Spleen (tissue), 11 donors: Measurements from ENCODE around the gene RPL27A. TPM values are rescaled to one million over a fixed set of nuclear protein-coding genes. Genes with fewer than 3 reads are reported as not detected.

Experiments used
- DNase-seq: peaks from one replicate; pipeline ENCODE4 v3.0.0-alpha.2; 2020
- H3K27ac ChIP-seq, 8 donors: fragments of 200-600 bp; sonication (generic) in 7 of 8; 1 replicate in 4 of 8; 2 replicates in 4 of 8; pipeline versions ENCODE4 v1.5.0 to v1.8.0; 2016 to 2021; ENCODE audit warnings: inconsistent platforms in 4 of 8, mild to moderate bottlenecking in 4 of 8, moderate library complexity in 1 of 8
- H3K27me3 ChIP-seq, 7 donors: fragments of 200-600 bp; sonication (generic) in 6 of 7; replicated peaks in 1 of 7; 1 replicate in 4 of 7; 2 replicates in 3 of 7; pipeline versions ENCODE4 v1.5.0 to v1.8.0; 2016 to 2021; ENCODE audit warnings: inconsistent platforms in 3 of 7, mild to moderate bottlenecking in 1 of 7
- H3K36me3 ChIP-seq, 6 donors: fragments of 200-600 bp; sonication (generic) in 5 of 6; 1 replicate in 4 of 6; 2 replicates in 2 of 6; pipeline versions ENCODE4 v1.5.0 to v1.8.0; 2016 to 2021; ENCODE audit warnings: inconsistent platforms in 2 of 6
- H3K4me1 ChIP-seq, 6 donors: fragments of 200-600 bp; sonication (generic) in 5 of 6; 1 replicate in 3 of 6; 2 replicates in 3 of 6; pipeline versions ENCODE4 v1.5.0 to v1.8.0; 2016 to 2021; ENCODE audit warnings: inconsistent platforms in 3 of 6
- H3K4me3 ChIP-seq, 8 donors: fragments of 200-600 bp; sonication (generic) in 7 of 8; 1 replicate in 4 of 8; 2 replicates in 4 of 8; pipeline versions ENCODE4 v1.5.0 to v1.8.0; 2016 to 2021; ENCODE audit warnings: inconsistent platforms in 4 of 8, mild to moderate bottlenecking in 4 of 8, moderate library complexity in 2 of 8
- H3K9me3 ChIP-seq, 8 donors: fragments of 200-600 bp; sonication (generic) in 7 of 8; 1 replicate in 4 of 8; 2 replicates in 4 of 8; pipeline versions ENCODE4 v1.5.0 to v1.8.0; 2016 to 2021; ENCODE audit warnings: inconsistent platforms in 4 of 8
- POLR2A ChIP-seq, 3 donors: fragments of 450-650 bp; IDR thresholded peaks; one replicate each; pipeline ENCODE4 v1.5.1; 2017; ENCODE audit warnings: antibody characterized with exemption in 3 of 3, mild to moderate bottlenecking in 1 of 3
- POLR2AphosphoS5 ChIP-seq, 3 donors: sonication (generic); formaldehyde crosslinking; IDR thresholded peaks; one replicate each; pipeline ENCODE4 v1.5.1; 2017; ENCODE audit warnings: antibody characterized with exemption in 3 of 3
- WGBS, 5 donors: extraction: QIAGEN DNeasy Blood & Tissue Kit in 3 of 5; methylation state at CpG; one replicate each; pipeline versions ENCODE4 v1.1.5 to v1.1.7; 2013 to 2018; 5-methylcytosine and 5-hydroxymethylcytosine counted together
- intact Hi-C: fragments of 100-400 bp; cut with DNase I; formaldehyde crosslinking; loops from one replicate; pipeline ENCODE4 v1.15.0; 2023; ENCODE audit warnings: low total_unique reads
- polyA plus RNA-seq, 3 donors: library from polyadenylated mRNA; stranded (reverse); fragments of 200-250 nt; gene quantifications; one replicate each; pipeline ENCODE4 v1.2.1, GENCODE V29; 2013
- small RNA-seq, 4 donors: library from RNA; depleted of rRNA; stranded (forward); fragments of <200 nt; gene quantifications; one replicate each; pipeline ENCODE3, GENCODE V24; 2016
- total RNA-seq, 7 donors: library from RNA; depleted of rRNA in 3 of 7; stranded (reverse); fragments of >200 nt in 3 of 7; fragmentation: NEBNext Ultra II Directional in 4 of 7; extraction: Animal tissue kit (Norgen Biotek cat#: 25700) in 4 of 7; gene quantifications; one replicate each; pipeline versions ENCODE4 v1.1.0 to v1.2.1, GENCODE V29; 2016 to 2021
- TF ChIP-seq, protein P1 (sequence below), 11 experiments: fragments of 200-600 bp in 7 of 11; fragments of 450-650 bp in 4 of 11; sonication (generic) in 4 of 11; IDR thresholded peaks in 8 of 11; conservative IDR thresholded peaks in 3 of 11; 1 replicate in 7 of 11; 2 replicates in 4 of 11; pipeline versions ENCODE4 v1.4.0 to v1.8.0; 2016 to 2021; ENCODE audit warnings: antibody characterized with exemption in 11 of 11, inconsistent platforms in 4 of 11, mild to moderate bottlenecking in 1 of 11
- donor health status: healthy with polysubstance abuse.
- donor health status: DM: no; HTN: no; CAD: no; lungs with moderate emphysema.
- donor health status: DM: no; HTN: no; CAD: no.
- donor health status: Bipolar disorder and iron deficiency.
- donor health status: healthy.
- donor health status: DM: no; HTN: no; CAD: no.
- donor health status: DM: yes; HTN: yes; CAD: no.

Gene RPL27A
- total and polyA plus RNA-seq, 10 donors = 845 to 8,152 (median 1,390) TPM

DNA sequence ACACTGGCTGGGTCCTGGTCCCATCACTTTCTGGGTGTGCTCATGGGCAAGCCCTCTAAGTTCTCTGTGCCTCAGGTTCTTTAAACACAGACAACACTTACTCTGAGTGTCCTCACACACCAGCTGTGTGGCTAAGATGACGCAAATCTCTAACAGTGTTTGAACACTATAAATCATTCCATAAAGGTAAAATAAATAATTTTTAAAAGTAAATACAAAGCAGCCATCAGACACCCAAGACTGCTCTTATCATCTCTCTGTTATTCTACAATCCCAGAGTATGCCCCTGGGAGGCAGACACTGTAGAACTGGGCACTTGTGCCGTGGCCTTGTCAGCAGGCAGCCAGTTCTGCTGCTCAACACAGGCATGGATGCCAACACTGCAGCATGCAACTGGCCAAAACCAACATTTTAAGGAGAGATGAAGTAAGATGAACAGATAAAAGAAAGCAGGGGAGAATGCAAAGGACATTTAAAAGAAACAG lies 56.8 kb downstream of the RPL27A start:
- Histone ChIP-seq H3K4me3 (no peak overlapping the region), H3K27ac (no peak overlapping the region), H3K36me3 (peaks cover 0 to 6% (median 0%) of the 10 kb centered on the region in 6 donors), H3K9me3 (no peaks in the 10 kb centered on the region), H3K27me3 (no peaks in the 10 kb centered on the region), H3K4me1 (peaks cover 0 to 2% (median under 1%) of the 10 kb centered on the region in 6 donors)
- intact Hi-C loops = no loop called here
- no peak for TF ChIP-seq POLR2AphosphoS5 (IDR thresholded peaks at IDR 0.05)
- TF ChIP-seq POLR2A (IDR thresholded peaks at IDR 0.05) = no peak
- TF ChIP-seq, protein P1, sequence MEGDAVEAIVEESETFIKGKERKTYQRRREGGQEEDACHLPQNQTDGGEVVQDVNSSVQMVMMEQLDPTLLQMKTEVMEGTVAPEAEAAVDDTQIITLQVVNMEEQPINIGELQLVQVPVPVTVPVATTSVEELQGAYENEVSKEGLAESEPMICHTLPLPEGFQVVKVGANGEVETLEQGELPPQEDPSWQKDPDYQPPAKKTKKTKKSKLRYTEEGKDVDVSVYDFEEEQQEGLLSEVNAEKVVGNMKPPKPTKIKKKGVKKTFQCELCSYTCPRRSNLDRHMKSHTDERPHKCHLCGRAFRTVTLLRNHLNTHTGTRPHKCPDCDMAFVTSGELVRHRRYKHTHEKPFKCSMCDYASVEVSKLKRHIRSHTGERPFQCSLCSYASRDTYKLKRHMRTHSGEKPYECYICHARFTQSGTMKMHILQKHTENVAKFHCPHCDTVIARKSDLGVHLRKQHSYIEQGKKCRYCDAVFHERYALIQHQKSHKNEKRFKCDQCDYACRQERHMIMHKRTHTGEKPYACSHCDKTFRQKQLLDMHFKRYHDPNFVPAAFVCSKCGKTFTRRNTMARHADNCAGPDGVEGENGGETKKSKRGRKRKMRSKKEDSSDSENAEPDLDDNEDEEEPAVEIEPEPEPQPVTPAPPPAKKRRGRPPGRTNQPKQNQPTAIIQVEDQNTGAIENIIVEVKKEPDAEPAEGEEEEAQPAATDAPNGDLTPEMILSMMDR (IDR thresholded peaks at IDR 0.05 in 8 of 11, conservative IDR thresholded peaks at IDR 0.05 in 3 of 11) = no peak
- DNase-seq = no peak
- 87 to 94% (median 89%) methylated on average over 2 of the region's 2 CpGs for WGBS, 5 donors

Small RNAs within 50 kb of the gene (small RNA-seq; reads per million reads assigned to genes)
- gene SNORA3A = 0 reads per million in 4 donors
- gene SNORA3B = 1.5 to 5.3 (median 3.4) reads per million in 4 donors

Other genes starting within 250 kb of the RPL27A start
- gene STK33, start 88.6 kb upstream of the RPL27A start, total RNA-seq = 1 to 10 TPM; 1.6 to 5.1 (median 3.8) TPM
- gene STK33, start 88.6 kb upstream of the RPL27A start, polyA plus RNA-seq = 1 to 10 TPM; 2.9 to 8.1 (median 4.7) TPM
- gene TRIM66, start 127 bp upstream of the RPL27A start, total RNA-seq = 10 to 100 TPM in 5 of 7 donors, 1 to 10 TPM in 2; 5.3 to 22.8 (median 12.6) TPM
- 1 to 10 TPM in 2 of 3 donors, under 1 TPM in 1; 0.86 to 4.3 (median 2.3) TPM for gene TRIM66, start 127 bp upstream of the RPL27A start, polyA plus RNA-seq
- 10 to 100 TPM; 17.7 to 33.6 (median 26.6) TPM for gene AKIP1, start 228.4 kb downstream of the RPL27A start, total RNA-seq
- gene AKIP1, start 228.4 kb downstream of the RPL27A start, polyA plus RNA-seq = 10 to 100 TPM in 2 of 3 donors, 1 to 10 TPM in 1; 9.8 to 25.3 (median 17.0) TPM